Heart left ventricle (tissue), 13 donors: ENCODE measurements around the gene XYLT1.

ENCODE experiments used
- POLR2A ChIP-seq, 2 donors: fragments of 450-650 bp; IDR thresholded peaks; one replicate each; pipeline ENCODE4 v1.6.1; 2017; ENCODE audit warnings: antibody characterized with exemption in 2 of 2, mild to moderate bottlenecking in 2 of 2, moderate library complexity in 2 of 2
- TF ChIP-seq, protein P1 (sequence below), 12 donors: fragments of 200-600 bp; sonication (generic) in 4 of 12; IDR thresholded peaks; one replicate each; pipeline versions ENCODE4 v1.5.0 to v1.8.0; 2018 to 2022; ENCODE audit warnings: antibody characterized with exemption in 12 of 12, mild to moderate bottlenecking in 5 of 12
- donor health status: ischemic (EF 13 %, LVEDD 7.1; RV severe dilation, severe dysfunction).
- donor health status: DM: no; HTN: yes; CAD: no.
- donor health status: DM: no; HTN: no; CAD: no.
- donor health status: ischemic (EF 25% LVEDD 6.9; RV normal size, moderate dysfunction).
- donor health status: ischemic (EF 25% LVEDD 5.7; RV mildly dilated, moderate dysfunction).
- donor health status: ischemic (EF 35%, LVEDD 5.7; RV mildly dilated, moderate dysfunction).
- donor health status: nonischemic (EF 11% LVEDD 7.7; RV severe dilation, severe dysfunction).
- donor health status: DM: yes; HTN: yes; CAD: no.
- donor health status: PGD.
- donor health status: ischemic (EF 29% LVEDD 5.4; RV normal size, mild dysfunction).
- donor health status: nonischemic (EF 23%, LVEDD 6.1; RV moderate dilation, normal function).

DNA sequence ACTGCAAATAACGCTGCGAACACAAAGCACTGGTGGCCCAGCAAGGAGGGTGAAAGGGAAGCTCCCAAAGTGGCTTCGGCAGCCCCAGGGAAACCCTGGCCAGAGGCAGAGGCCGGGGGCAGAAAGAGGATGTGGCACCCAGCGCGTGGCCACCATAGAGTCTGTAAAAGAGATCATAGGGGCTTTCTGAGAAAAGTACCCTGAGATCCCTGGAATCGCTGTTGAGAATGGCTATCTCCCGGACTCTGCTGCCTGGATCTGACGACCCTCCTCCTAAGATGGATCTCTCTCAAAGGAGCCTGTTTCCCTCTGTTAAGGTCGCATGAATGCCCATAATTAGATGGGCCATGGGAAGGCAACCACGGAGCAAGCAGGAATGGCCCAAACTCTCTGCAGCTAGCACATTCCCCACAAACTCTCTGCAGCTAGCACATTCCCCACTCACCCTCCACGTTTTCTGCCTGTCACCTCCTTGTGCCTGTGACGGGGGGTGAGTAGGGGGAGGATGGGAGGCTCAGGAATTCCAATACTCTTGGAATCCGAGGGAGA, 364.4 kb downstream of the XYLT1 start:
- TF ChIP-seq, protein P1, sequence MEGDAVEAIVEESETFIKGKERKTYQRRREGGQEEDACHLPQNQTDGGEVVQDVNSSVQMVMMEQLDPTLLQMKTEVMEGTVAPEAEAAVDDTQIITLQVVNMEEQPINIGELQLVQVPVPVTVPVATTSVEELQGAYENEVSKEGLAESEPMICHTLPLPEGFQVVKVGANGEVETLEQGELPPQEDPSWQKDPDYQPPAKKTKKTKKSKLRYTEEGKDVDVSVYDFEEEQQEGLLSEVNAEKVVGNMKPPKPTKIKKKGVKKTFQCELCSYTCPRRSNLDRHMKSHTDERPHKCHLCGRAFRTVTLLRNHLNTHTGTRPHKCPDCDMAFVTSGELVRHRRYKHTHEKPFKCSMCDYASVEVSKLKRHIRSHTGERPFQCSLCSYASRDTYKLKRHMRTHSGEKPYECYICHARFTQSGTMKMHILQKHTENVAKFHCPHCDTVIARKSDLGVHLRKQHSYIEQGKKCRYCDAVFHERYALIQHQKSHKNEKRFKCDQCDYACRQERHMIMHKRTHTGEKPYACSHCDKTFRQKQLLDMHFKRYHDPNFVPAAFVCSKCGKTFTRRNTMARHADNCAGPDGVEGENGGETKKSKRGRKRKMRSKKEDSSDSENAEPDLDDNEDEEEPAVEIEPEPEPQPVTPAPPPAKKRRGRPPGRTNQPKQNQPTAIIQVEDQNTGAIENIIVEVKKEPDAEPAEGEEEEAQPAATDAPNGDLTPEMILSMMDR (IDR thresholded peaks at IDR 0.05), result no peak
- TF ChIP-seq POLR2A (IDR thresholded peaks at IDR 0.05), result no peak
